Stimulated activated CD4-positive, alpha-beta T cell treated with anti-CD3 and anti-CD28 coated beads, Interleukin-4, amount 100 ng/mL, for 4 hours (primary cell): Measurements from ENCODE around the gene PDE3A.
"Not testable (repeated sequence)": the region's sequence is repeated elsewhere in the genome, so short reads cannot be mapped to it uniquely, and the experiment has no call there.

Experiments used
- DNase-seq, 2 experiments: peaks; one replicate each; pipeline ENCODE4 v3.0.0-alpha.2; 2020

PDE3A gene

DNA sequence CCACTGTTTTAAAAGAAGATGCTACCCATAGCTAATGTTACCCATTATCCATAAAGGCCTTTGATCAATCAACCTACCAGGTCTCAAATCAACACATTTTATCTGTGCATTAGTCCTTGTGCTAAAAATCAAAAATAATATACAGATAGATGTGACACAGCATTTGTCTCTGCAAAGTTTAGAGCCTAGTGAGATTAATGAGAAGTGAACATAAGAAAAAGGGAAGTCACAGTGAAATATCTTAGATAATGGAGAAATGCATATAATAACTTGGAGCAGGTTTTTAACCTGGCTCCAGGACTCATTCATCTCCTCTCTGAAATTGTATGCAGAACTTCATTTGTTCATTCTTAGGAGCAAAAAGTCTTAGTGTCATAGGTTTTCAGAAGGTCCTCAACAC lies 7.2 kb downstream of the PDE3A start:
- no peak for DNase-seq

DNA sequence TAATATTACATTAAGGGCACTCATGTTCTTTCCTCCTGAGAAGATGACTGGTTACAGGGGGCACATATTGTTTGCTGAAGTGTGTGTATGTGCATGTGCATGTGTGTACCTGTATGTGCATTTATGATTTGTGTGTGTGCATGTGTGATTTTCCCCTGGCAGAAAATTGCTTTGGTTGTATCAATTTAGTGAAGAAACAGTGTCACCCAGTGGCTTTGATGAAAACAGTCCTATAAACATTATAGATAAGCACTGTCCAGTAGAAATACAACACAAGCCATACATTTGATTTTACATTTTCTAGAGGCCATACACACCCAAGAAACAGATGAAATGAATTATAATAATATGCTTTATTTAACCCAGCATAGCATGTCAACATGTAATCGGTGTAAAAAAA lies 8.6 kb downstream of the PDE3A start:
- DNase-seq, result no peak

DNA sequence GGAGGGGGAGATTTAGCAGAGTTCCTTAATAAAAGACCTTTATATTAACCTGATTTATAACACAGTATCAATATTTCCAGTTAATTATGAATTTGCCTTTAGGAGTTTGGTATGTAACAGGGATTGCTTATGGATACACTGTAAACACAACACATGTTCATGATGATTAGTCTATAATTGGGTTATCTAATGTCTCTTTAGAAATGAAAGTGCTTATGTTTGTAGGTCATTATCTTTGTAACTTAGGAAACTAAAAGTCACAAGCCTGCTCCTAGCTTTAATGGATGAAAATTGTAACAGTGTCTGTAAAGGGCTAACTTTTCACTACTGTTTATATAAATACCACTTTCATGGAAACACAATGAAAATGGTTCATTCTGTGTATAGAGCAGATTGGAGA lies 9.4 kb downstream of the PDE3A start:
- DNase-seq, result no peak

DNA sequence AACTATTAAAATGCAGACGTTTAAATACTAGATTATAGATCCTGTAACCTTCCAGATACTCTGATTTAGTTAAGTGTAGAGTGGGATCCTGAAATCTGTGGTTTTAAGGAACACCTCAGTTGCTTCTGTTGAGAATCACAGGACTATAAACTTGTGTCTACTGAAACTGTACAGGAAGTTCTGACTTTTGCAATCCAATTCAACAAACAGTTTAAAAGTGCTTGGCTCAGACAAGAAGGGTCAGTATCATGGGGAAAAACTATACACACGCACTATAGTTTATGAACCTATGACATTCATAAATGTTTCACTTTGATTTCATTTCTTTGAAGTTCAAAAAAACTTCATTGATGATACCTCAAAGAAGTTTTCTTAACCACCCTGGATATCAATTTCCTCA lies 13.8 kb downstream of the PDE3A start:
- DNase-seq, result no peak

DNA sequence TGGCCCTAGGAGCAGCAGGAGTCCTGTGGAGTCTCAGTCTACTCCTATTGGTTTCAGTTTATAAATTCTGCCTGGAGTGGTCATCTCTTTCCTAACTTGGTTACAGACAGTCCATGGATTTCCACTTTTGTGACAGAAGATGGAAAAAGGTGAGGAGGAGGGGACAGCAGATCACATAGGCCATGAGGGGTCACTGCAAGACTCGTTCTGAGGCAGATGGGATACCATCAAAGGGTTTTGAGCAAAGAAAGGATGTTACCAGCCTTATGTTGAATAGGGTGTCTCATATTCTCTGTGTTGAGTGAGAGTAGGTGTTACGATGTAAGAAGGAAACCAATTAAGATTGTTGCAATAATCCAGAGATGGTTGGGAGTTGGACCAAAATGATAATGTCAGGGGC lies 15.3 kb downstream of the PDE3A start:
- no peak for DNase-seq

GRCh38 chr12:20384836-20385235 lies 16.5 kb downstream of the PDE3A start:
- DNase-seq, result not testable (repeated sequence)

- DNase-seq, result no peak
These were observed 22.5 kb downstream of the PDE3A start for GRCh38 chr12:20390846-20391245.

DNA sequence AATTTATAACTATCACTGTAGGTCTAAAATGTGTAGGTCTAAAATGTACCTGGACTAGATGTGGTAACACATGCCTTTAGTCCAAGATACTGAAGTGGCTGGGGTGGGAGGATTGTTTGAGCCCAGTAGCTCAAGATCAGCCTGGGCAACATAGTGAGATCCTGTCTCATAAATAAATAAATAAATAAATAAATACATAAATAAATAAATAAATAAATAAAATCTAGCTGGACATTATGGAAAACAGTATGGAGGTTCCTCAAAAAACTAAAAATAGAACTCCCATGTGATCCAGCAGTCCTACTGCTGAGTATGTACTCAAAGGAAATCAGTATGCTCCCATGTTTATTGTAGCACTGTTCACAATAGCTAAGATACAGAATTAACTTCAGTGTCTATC lies 24.0 kb downstream of the PDE3A start:
- no peak for DNase-seq

- no peak for DNase-seq
These were observed 25.4 kb downstream of the PDE3A start for GRCh38 chr12:20393707-20394106.

DNA sequence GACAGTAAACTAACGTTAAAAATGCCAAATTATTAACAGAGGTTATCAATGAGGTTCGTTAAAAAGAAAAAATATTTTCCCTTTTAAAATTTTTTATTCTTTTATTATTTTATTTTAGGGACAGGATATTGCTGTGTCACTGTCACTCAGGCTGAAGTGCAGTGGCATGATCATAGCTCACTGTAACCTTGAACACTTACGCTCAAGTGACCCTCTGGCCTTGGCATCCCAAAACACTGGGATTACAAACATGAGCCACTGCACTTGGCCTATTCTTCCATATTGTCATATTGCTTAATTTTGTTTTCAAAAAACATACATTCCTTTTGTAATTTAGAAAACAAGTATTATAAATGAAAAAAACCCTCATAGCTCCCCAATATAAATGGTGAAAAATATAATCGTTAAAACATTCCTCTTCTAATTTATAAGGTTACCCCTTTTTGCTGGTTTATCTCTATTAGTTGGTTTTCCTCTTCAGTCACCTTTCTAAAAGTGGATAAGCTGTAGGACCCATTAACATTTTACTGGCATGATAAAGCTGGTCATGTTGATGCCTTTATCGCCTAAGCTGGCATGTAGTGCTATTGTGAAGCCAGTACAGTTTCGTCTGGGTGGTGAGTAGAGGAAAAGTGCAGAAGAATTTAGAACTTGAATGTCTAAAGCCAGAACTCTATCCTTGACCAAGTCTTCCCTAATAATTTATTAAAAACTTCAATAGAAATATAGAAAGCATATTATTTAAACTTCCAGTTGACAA lies 27.6 kb downstream of the PDE3A start:
- no peak for DNase-seq

- DNase-seq, result no peak
These were observed 30.3 kb downstream of the PDE3A start for GRCh38 chr12:20398686-20399085.

DNA sequence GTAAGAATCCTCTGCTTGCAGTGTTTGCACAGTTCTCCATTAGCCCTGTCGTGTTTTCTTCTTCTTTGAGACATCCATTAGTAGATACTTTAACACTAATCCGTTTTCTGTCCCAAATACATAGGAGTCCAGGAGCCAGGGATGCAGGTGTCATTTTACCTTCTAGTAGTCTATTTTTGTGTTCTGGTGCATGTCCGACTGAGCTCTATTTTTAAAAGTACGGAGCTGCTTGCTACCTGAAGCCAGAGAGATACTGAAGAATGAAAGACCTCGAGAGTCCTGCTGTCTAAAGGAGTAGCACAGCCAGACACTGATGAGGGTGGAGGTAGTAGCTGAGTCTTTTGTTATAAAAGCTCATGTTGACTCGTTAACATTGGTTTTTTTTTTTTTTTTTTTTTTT lies 31.7 kb downstream of the PDE3A start:
- no peak for DNase-seq

GRCh38 chr12:20403230-20403629 lies 34.9 kb downstream of the PDE3A start:
- no peak for DNase-seq

DNA sequence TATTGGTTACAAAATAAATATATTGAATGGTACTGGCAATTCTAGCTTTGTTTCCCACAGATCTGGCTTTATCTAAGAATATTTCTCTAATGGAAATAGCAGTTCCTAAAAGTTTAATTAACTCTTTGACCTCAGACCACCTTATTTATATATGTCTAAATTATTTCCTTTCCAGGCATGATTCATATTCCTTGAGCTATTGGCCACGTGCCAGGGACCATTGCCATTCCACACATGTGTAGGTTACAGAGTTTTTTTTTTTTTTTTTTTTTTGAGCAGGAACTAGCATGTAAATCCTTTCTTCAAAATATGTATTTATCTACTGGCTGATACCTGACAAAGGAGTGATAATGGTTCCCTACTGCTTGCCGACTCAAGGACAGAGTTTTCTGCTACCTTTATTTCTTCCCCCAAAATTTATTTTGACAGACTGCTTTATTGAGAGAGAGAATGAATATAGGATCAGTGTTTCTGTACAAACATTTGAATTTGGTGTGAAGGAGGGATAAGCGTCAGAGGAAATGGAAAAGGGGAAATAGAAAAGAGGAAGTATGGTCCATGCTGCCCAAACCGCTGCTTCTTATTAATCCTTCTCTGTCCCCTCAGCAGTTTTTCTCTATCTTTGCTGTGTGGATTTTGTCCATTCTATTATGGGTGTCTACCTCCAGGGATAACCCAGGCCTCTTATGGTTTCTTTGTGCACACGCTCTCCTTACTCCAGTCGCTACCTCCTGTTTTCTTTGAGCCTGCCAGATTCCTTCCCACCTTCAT lies 36.4 kb downstream of the PDE3A start:
- DNase-seq, result no peak

DNA sequence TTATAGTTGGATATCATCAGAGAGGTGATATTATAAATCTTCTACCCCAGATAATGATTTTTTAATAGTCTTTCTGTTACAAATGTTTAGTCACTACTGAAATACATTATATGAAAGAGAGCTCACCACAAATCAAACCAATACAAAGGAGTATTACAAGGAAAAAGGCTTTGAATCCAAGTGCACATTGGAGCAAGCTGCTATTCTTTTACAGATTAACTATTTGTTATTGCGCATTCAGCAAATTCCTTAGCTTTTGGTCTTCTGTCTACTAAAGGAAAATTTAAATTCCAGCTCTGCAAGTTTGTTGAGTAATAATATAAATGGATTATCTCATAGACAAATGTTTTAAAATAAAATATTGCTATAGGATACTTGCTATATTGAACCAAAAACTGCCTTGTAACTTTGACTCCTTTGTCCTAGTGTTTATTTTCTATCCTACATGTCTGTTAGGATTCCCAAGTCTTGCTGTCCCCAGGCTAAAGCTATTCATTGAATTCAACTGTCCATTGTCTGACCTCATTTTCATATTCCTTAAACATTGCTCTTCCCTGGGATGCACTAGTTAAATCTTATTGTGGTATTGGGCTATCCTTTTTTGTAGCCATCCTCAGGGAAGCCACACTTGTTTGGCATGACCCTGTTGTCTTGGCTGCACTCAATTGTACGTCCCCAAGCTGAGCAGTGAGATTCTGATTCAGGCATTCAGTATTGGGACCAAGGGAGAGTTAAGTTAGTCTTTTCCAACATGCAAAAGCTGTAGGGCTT lies 41.5 kb downstream of the PDE3A start:
- DNase-seq, result no peak

DNA sequence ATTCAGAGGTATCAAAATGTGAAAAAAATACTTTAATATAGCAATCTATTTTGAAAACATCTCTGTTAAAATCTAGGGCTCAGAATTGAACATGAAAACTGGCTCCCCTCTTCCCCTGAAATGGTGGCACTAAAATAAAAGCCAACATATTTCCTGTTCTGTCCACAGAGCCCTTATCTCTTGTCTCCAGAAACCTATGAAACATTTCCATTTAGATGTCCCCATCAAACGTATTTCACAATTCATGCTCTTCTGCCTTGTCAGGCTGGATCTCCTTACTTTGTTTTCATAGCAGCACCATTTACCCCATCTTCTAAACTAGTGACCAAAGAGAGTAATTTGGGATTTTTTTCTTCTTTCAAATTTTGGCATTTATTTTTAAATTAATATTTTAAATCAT lies 42.4 kb downstream of the PDE3A start:
- DNase-seq, result no peak

DNA sequence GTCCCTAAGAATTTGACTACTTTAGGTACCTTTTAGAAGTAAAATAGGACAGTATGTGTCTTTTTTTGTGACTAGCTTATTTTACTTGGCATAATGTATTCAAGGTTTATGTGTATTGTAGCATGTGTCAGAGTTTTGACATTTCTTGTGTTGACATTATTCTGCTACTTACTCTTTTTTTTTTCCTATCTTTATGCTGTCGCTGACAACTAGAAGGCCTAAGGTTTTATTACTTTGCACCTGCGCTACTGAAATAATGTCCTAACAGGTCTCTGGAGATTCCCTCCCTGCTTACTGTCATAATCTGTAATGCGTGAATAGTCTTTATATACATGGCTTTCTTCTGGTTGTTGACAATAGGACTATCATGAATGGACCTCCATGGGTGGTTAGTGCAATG lies 43.0 kb downstream of the PDE3A start:
- no peak for DNase-seq

DNA sequence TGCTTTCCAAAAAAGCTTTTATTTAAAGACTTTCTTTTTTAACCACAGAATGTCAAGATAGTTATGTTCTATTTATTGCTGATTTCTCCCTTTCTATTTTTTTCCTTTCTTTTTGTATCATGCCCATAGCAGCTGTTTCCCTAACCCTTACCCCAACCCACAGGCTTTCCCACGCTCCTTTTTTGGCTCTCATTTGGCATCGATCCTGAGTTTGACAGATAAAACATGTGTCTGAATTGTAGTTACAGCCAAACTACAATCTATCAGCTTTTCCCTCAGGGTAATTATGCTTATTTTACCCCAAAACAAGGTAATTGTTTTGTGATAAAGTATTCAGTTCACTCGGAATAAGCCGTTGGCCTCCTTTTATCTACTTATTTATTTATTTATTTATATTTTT lies 46.7 kb downstream of the PDE3A start:
- no peak for DNase-seq

- no peak for DNase-seq
These were observed 47.3 kb downstream of the PDE3A start for GRCh38 chr12:20415641-20416040.

- DNase-seq, result no peak
These were observed 52.2 kb downstream of the PDE3A start for GRCh38 chr12:20420557-20420956.

GRCh38 chr12:20421421-20421820 lies 53.1 kb downstream of the PDE3A start:
- no peak for DNase-seq

GRCh38 chr12:20423557-20423956 lies 55.2 kb downstream of the PDE3A start:
- DNase-seq, result no peak

GRCh38 chr12:20424841-20425240 lies 56.5 kb downstream of the PDE3A start:
- DNase-seq, result no peak

- DNase-seq, result no peak
These were observed 57.9 kb downstream of the PDE3A start for GRCh38 chr12:20426191-20426590.
